Stimulated activated effector memory CD8-positive, alpha-beta T cell treated with anti-CD3 and anti-CD28 coated beads, Interleukin-12 subunit alpha, Interleukin-12 subunit beta, amount 100 ng/mL, for 72 hours (primary cell): Measurements from ENCODE around the gene ROM1.
"Not testable (repeated sequence)": the region's sequence is repeated elsewhere in the genome, so short reads cannot be mapped to it uniquely, and the experiment has no call there.

Experiments
- ATAC-seq: fragments of 150-1000 bp; cut with Tn5 transposase; 2 replicates; pipeline ENCODE4 v1.10.0; 2021
- DNase-seq, 2 donors: peaks; one replicate each; pipeline ENCODE4 v3.0.0; 2021 to 2022; ENCODE audit warnings: low spot score in 2 of 2
- H3K27ac Mint-ChIP-seq: one replicate; pipeline ENCODE4 v1.8.0; 2022; ENCODE audit warnings: mild to moderate bottlenecking, mixed read lengths
- H3K36me3 Mint-ChIP-seq: one replicate; pipeline ENCODE4 v1.8.0; 2022; ENCODE audit warnings: mild to moderate bottlenecking, mixed read lengths
- H3K4me1 Mint-ChIP-seq: one replicate; pipeline ENCODE4 v1.8.0; 2022; ENCODE audit warnings: mixed read lengths
- H3K4me3 Mint-ChIP-seq: one replicate; pipeline ENCODE4 v1.8.0; 2022; ENCODE audit warnings: mild to moderate bottlenecking, mixed read lengths
- H3K9me3 Mint-ChIP-seq: one replicate; pipeline ENCODE4 v1.8.0; 2022; ENCODE audit warnings: mixed read lengths

Gene ROM1

GRCh38 chr11:62611705-62612365, 1.2 kb upstream of the ROM1 start:
- peak overlapping the region; percentile 95 for H3K4me3 Mint-ChIP-seq
- H3K27ac Mint-ChIP-seq: peak overlapping the region; percentile 97
- H3K9me3 Mint-ChIP-seq: no peaks in the 10 kb centered on the region
- peak; percentile 31 to 74 for DNase-seq
- H3K4me1 Mint-ChIP-seq: peaks cover 63% of the 10 kb centered on the region
- ATAC-seq: peak; percentile 59
- H3K36me3 Mint-ChIP-seq: peaks cover 78% of the 10 kb centered on the region

- H3K4me1 Mint-ChIP-seq: peaks cover 54% of the 10 kb centered on the region
- DNase-seq (no peak), ATAC-seq (no peak)
- H3K9me3 Mint-ChIP-seq: no peaks in the 10 kb centered on the region
- H3K27ac Mint-ChIP-seq: peak overlapping the region; percentile 86
- peak overlapping the region; percentile 52 for H3K4me3 Mint-ChIP-seq
- H3K36me3 Mint-ChIP-seq: peaks cover 77% of the 10 kb centered on the region
Measured at GRCh38 chr11:62613291-62613778, 278 bp downstream of the ROM1 start.

- Mint-ChIP-seq H3K4me3 (peak overlapping the region; percentile 52), H3K27ac (peak overlapping the region; percentile 86), H3K36me3 (peaks cover 77% of the 10 kb centered on the region), H3K4me1 (peaks cover 46% of the 10 kb centered on the region), H3K9me3 (no peaks in the 10 kb centered on the region)
- DNase-seq (no peak), ATAC-seq (peak; percentile 31)
Measured at GRCh38 chr11:62614275-62614674, 1.2 kb downstream of the ROM1 start.

- Mint-ChIP-seq H3K4me1 (peaks cover 39% of the 10 kb centered on the region), H3K4me3 (no peak overlapping the region), H3K36me3 (peaks cover 80% of the 10 kb centered on the region), H3K27ac (peak overlapping the region; percentile 86), H3K9me3 (no peaks in the 10 kb centered on the region)
- ATAC-seq (no peak), DNase-seq (no peak)
Measured at GRCh38 chr11:62615521-62615920, 2.5 kb downstream of the ROM1 start.

- not testable (repeated sequence) for H3K4me3 Mint-ChIP-seq
- H3K36me3 Mint-ChIP-seq: peaks cover 80% of the 10 kb centered on the region
Measured at GRCh38 chr11:62616957-62617356, 3.9 kb downstream of the ROM1 start.

GRCh38 chr11:62621027-62621566, 8.0 kb downstream of the ROM1 start:
- Mint-ChIP-seq H3K9me3 (no peaks in the 10 kb centered on the region), H3K4me3 (peak overlapping the region; percentile 95), H3K36me3 (peaks cover 91% of the 10 kb centered on the region), H3K27ac (peak overlapping the region; percentile 96), H3K4me1 (peaks cover 20% of the 10 kb centered on the region)
- no peak for DNase-seq
- ATAC-seq: no peak

More at GRCh38 chr11:62616957-62617356, 3.9 kb downstream of the ROM1 start:
- ATAC-seq, DNase-seq, H3K9me3 Mint-ChIP-seq: not testable (repeated sequence)
- Mint-ChIP-seq H3K27ac (peak overlapping the region; percentile 86), H3K4me1 (peaks cover 35% of the 10 kb centered on the region)

GRCh38 chr11:62621567-62622470, 8.8 kb downstream of the ROM1 start, which contains the start of gene B3GAT3:
Gene B3GAT3 (minus strand): TSS chr11:62621986. CDS start chr11:62621947, 39 bp downstream.
- peak within 1 kb of the TSS; percentile 96 for H3K27ac Mint-ChIP-seq
- ATAC-seq (peak; percentile 95), DNase-seq (peak; percentile 89 to 99)
- peaks cover 20% of the 10 kb centered on the region for H3K4me1 Mint-ChIP-seq
- peak within 1 kb of the TSS; percentile 95 for H3K4me3 Mint-ChIP-seq
- H3K36me3 Mint-ChIP-seq: peaks cover 92% of the 10 kb centered on the region
- H3K9me3 Mint-ChIP-seq: no peaks in the 10 kb centered on the region

GRCh38 chr11:62622476-62623089, 9.5 kb downstream of the ROM1 start:
- Mint-ChIP-seq H3K4me3 (peak overlapping the region; percentile 95), H3K27ac (peak overlapping the region; percentile 96), H3K36me3 (peaks cover 93% of the 10 kb centered on the region), H3K9me3 (no peaks in the 10 kb centered on the region), H3K4me1 (peaks cover 20% of the 10 kb centered on the region)
- DNase-seq (no peak), ATAC-seq (no peak)

- DNase-seq (no peak), ATAC-seq (no peak)
- H3K36me3 Mint-ChIP-seq: peaks cover 93% of the 10 kb centered on the region
- no peak overlapping the region for H3K4me3 Mint-ChIP-seq
- no peak overlapping the region for H3K27ac Mint-ChIP-seq
- no peaks in the 10 kb centered on the region for H3K9me3 Mint-ChIP-seq
- H3K4me1 Mint-ChIP-seq: no peaks in the 10 kb centered on the region
Measured at GRCh38 chr11:62627713-62628112, 14.7 kb downstream of the ROM1 start.

- Mint-ChIP-seq H3K4me3 (no peak overlapping the region), H3K36me3 (peaks cover 100% of the 10 kb centered on the region), H3K27ac (peak overlapping the region; percentile 56), H3K9me3 (no peaks in the 10 kb centered on the region), H3K4me1 (no peaks in the 10 kb centered on the region)
- ATAC-seq (no peak), DNase-seq (no peak)
Measured at GRCh38 chr11:62632492-62632891, 19.4 kb downstream of the ROM1 start.

- peaks cover 37% of the 10 kb centered on the region for H3K4me1 Mint-ChIP-seq
- no peaks in the 10 kb centered on the region for H3K9me3 Mint-ChIP-seq
- peak overlapping the region; percentile 96 for H3K4me3 Mint-ChIP-seq
- DNase-seq (no peak), ATAC-seq (no peak)
- no peak overlapping the region for H3K27ac Mint-ChIP-seq
- peaks cover 84% of the 10 kb centered on the region for H3K36me3 Mint-ChIP-seq
Measured at GRCh38 chr11:62644220-62644619, 31.2 kb downstream of the ROM1 start.

GRCh38 chr11:62645671-62645945, 32.6 kb downstream of the ROM1 start:
- peaks cover 86% of the 10 kb centered on the region for H3K36me3 Mint-ChIP-seq
- DNase-seq (no peak), ATAC-seq (no peak)
- H3K27ac Mint-ChIP-seq: peak overlapping the region; percentile 95
- H3K9me3 Mint-ChIP-seq: no peaks in the 10 kb centered on the region
- H3K4me1 Mint-ChIP-seq: peaks cover 29% of the 10 kb centered on the region
- peak overlapping the region; percentile 96 for H3K4me3 Mint-ChIP-seq

- ATAC-seq (peak; percentile 99), DNase-seq (peak; percentile 90 to 98)
- peaks cover 80% of the 10 kb centered on the region for H3K36me3 Mint-ChIP-seq
- H3K9me3 Mint-ChIP-seq: no peaks in the 10 kb centered on the region
- H3K4me3 Mint-ChIP-seq: peak within 1 kb of the TSS; percentile 96
- peak within 1 kb of the TSS; percentile 95 for H3K27ac Mint-ChIP-seq
- peaks cover 23% of the 10 kb centered on the region for H3K4me1 Mint-ChIP-seq
Measured at GRCh38 chr11:62645946-62646824, 33.1 kb downstream of the ROM1 start, which contains the start of gene GANAB. Gene GANAB (minus strand): TSS chr11:62646613. CDS start chr11:62646599, 14 bp downstream.
